Measurements from ENCODE around the gene SPDYA.

DNA sequence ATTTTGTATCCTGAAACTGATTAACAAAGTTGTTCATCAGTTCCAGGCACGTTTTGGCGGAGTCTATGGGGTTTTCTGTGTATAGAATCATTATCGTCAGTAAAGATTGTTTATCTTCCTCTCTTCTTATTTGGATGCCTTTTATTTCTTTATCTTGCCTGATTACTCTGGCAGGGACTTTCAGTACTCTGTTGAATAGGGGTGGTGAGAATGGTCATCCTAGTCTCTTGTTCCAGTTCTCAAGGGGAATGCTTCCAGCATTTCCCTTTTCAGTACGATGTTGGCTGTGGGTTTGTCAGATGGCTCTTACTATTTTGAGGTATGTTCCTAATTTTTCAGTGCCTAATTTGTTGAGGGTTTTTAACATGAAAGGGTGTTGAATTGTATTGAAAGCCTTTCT is 14.0 kb upstream of the SPDYA start:
- no peak for TF ChIP-seq CTCF (IDR thresholded peaks at IDR 0.05)
- no peak for TF ChIP-seq EZH2phosphoT487 (IDR thresholded peaks at IDR 0.05)
- TF ChIP-seq EZH2 (IDR thresholded peaks at IDR 0.05) = no peak
